PC-9 (cell line): Measurements from ENCODE around the gene SCAPER.

Experiments used
- EZH2 ChIP-seq: fragments of 200-600 bp; sonication (generic); IDR thresholded peaks from 2 replicates; pipeline ENCODE4 v1.8.0; 2017; ENCODE audit warnings: antibody characterized with exemption, low read depth
- TF ChIP-seq, protein P1 (sequence below): fragments of 200-600 bp; sonication (generic); conservative IDR thresholded peaks from 2 replicates; pipeline ENCODE4 v1.6.1; 2017; ENCODE audit warnings: mixed run types, antibody characterized with exemption, mild to moderate bottlenecking, moderate library complexity

- TF ChIP-seq, protein P1, sequence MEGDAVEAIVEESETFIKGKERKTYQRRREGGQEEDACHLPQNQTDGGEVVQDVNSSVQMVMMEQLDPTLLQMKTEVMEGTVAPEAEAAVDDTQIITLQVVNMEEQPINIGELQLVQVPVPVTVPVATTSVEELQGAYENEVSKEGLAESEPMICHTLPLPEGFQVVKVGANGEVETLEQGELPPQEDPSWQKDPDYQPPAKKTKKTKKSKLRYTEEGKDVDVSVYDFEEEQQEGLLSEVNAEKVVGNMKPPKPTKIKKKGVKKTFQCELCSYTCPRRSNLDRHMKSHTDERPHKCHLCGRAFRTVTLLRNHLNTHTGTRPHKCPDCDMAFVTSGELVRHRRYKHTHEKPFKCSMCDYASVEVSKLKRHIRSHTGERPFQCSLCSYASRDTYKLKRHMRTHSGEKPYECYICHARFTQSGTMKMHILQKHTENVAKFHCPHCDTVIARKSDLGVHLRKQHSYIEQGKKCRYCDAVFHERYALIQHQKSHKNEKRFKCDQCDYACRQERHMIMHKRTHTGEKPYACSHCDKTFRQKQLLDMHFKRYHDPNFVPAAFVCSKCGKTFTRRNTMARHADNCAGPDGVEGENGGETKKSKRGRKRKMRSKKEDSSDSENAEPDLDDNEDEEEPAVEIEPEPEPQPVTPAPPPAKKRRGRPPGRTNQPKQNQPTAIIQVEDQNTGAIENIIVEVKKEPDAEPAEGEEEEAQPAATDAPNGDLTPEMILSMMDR, result no peak
- no peak for TF ChIP-seq EZH2
Measured at GRCh38 chr15:76684002-76684401, 221.1 kb downstream of the SCAPER start.
